H9 (cell line): Measurements from ENCODE around the gene H2AZ1. TPM values are rescaled to one million over a fixed set of nuclear protein-coding genes. Genes with fewer than 3 reads are reported as not detected.

ENCODE experiments used
- DNase-seq: peaks from one replicate; pipeline ENCODE4 v3.0.0-alpha.2; 2017
- H2AFZ ChIP-seq: one replicate; pipeline ENCODE4 v1.6.1; 2013; ENCODE audit warnings: mild to moderate bottlenecking, low read length, control low read depth, moderate library complexity
- H2AK5ac ChIP-seq: 2 replicates; pipeline ENCODE4 v1.6.1; 2013; ENCODE audit warnings: low read length, control low read depth, mixed read lengths; ENCODE audit not compliant: insufficient read length
- H2BK120ac ChIP-seq: one replicate; pipeline ENCODE4 v1.6.1; 2013; ENCODE audit warnings: low read depth, mild to moderate bottlenecking, low read length, control low read depth, inconsistent platforms; ENCODE audit not compliant: poor library complexity, severe bottlenecking
- H2BK12ac ChIP-seq: 2 replicates; pipeline ENCODE4 v1.6.1; 2013; ENCODE audit warnings: low read length, control low read depth, mixed read lengths, low read depth; ENCODE audit not compliant: insufficient read length
- H2BK15ac ChIP-seq: 2 replicates; pipeline ENCODE4 v1.6.1; 2013; ENCODE audit warnings: low read depth, low read length, control low read depth
- H2BK20ac ChIP-seq: one replicate; pipeline ENCODE4 v1.6.1; 2013; ENCODE audit warnings: low read depth, mild to moderate bottlenecking, low read length, control low read depth, inconsistent platforms; ENCODE audit not compliant: poor library complexity, severe bottlenecking
- H2BK5ac ChIP-seq: 2 replicates; pipeline ENCODE4 v1.6.1; 2013; ENCODE audit warnings: low read length, control low read depth, mixed read lengths; ENCODE audit not compliant: insufficient read length
- H3K14ac ChIP-seq: 2 replicates; pipeline ENCODE4 v1.6.1; 2013; ENCODE audit warnings: low read length, control low read depth; ENCODE audit not compliant: insufficient read depth
- H3K18ac ChIP-seq: 2 replicates; pipeline ENCODE4 v1.6.1; 2013; ENCODE audit warnings: low read depth, mild to moderate bottlenecking, mixed read lengths, low read length, control low read depth; ENCODE audit not compliant: insufficient read length
- H3K23ac ChIP-seq: 2 replicates; pipeline ENCODE4 v1.6.1; 2013; ENCODE audit warnings: low read length, control low read depth, mixed read lengths, low read depth; ENCODE audit not compliant: insufficient read length
- H3K23me2 ChIP-seq: 2 replicates; pipeline ENCODE4 v1.6.1; 2013; ENCODE audit warnings: low read depth, mild to moderate bottlenecking, mixed read lengths, low read length, control low read depth; ENCODE audit not compliant: insufficient read length, poor library complexity, severe bottlenecking
- H3K27ac ChIP-seq: 2 replicates; pipeline ENCODE4 v1.5.1; 2013; ENCODE audit warnings: low read length, control low read depth, mixed read lengths, low read depth; ENCODE audit not compliant: insufficient read length
- H3K27me3 ChIP-seq: 2 replicates; pipeline ENCODE4 v1.6.1; 2013; ENCODE audit warnings: low read length, control low read depth, inconsistent platforms; ENCODE audit not compliant: insufficient read depth
- H3K4ac ChIP-seq: 2 replicates; pipeline ENCODE4 v1.6.1; 2013; ENCODE audit warnings: low read depth, mild to moderate bottlenecking, control low read depth, inconsistent platforms, low read length, moderate library complexity
- H3K4me1 ChIP-seq: 2 replicates; pipeline ENCODE4 v1.6.1; 2013; ENCODE audit warnings: low read length, control low read depth, inconsistent platforms; ENCODE audit not compliant: insufficient read depth
- H3K4me2 ChIP-seq: 2 replicates; pipeline ENCODE4 v1.6.1; 2013; ENCODE audit warnings: low read length, control low read depth, mixed read lengths; ENCODE audit not compliant: insufficient read length, insufficient read depth
- H3K56ac ChIP-seq: 2 replicates; pipeline ENCODE4 v1.6.1; 2013; ENCODE audit warnings: low read depth, mild to moderate bottlenecking, mixed read lengths, low read length, control low read depth; ENCODE audit not compliant: insufficient read length
- H3K79me1 ChIP-seq: 2 replicates; pipeline ENCODE4 v1.6.1; 2013; ENCODE audit warnings: low read depth, mild to moderate bottlenecking, moderate library complexity, low read length, control low read depth, inconsistent platforms; ENCODE audit not compliant: insufficient read depth, poor library complexity, severe bottlenecking
- H3K79me2 ChIP-seq: 2 replicates; pipeline ENCODE4 v1.6.1; 2013; ENCODE audit warnings: low read length, control low read depth, inconsistent platforms; ENCODE audit not compliant: insufficient read depth
- H3K9ac ChIP-seq: 2 replicates; pipeline ENCODE4 v1.6.1; 2013; ENCODE audit warnings: low read length, control low read depth, mixed read lengths; ENCODE audit not compliant: insufficient read length; ENCODE audit errors: extremely low read depth
- H3K9me3 ChIP-seq: one replicate; pipeline ENCODE4 v1.6.1; 2013; ENCODE audit warnings: low read depth, low read length, inconsistent platforms; ENCODE audit not compliant: control insufficient read depth
- H3T11ph ChIP-seq: one replicate; pipeline ENCODE4 v1.6.1; 2013; ENCODE audit warnings: mild to moderate bottlenecking, low read length, control low read depth, inconsistent platforms
- H4K20me1 ChIP-seq: one replicate; pipeline ENCODE4 v1.6.1; 2013; ENCODE audit not compliant: control insufficient read depth, insufficient read length, insufficient read depth
- H4K5ac ChIP-seq: 2 replicates; pipeline ENCODE4 v1.6.1; 2013; ENCODE audit warnings: low read depth, mild to moderate bottlenecking, mixed read lengths, low read length, control low read depth; ENCODE audit not compliant: insufficient read length
- H4K8ac ChIP-seq: replicated peaks from 2 replicates; pipeline ENCODE4 v1.6.1; 2013; ENCODE audit warnings: low read length, control low read depth, mixed read lengths, low read depth; ENCODE audit not compliant: insufficient read length
- H4K91ac ChIP-seq: 2 replicates; pipeline ENCODE4 v1.6.1; 2013; ENCODE audit warnings: low read depth, mild to moderate bottlenecking, moderate library complexity, mixed read lengths, low read length, control low read depth; ENCODE audit not compliant: insufficient read length
- H3K27ac Mint-ChIP-seq, 3 experiments: 2 replicates in 2 of 3; 3 replicates in 1 of 3; pipeline ENCODE4 v1.8.0; 2020 to 2021; ENCODE audit warnings: mixed read lengths in 3 of 3, mild to moderate bottlenecking in 1 of 3, moderate library complexity in 1 of 3
- H3K27me3 Mint-ChIP-seq: 2 replicates; pipeline ENCODE4 v1.8.0; 2021; ENCODE audit warnings: low read depth, mild to moderate bottlenecking, moderate library complexity, mixed read lengths
- H3K36me3 Mint-ChIP-seq, 3 experiments: 2 replicates in 2 of 3; 3 replicates in 1 of 3; pipeline ENCODE4 v1.8.0; 2020 to 2021; ENCODE audit warnings: low read depth in 3 of 3, mixed read lengths in 3 of 3; ENCODE audit not compliant: insufficient read depth in 1 of 3
- H3K4me1 Mint-ChIP-seq, 2 experiments: 2 replicates each; pipeline ENCODE4 v1.8.0; 2020; ENCODE audit warnings: mixed read lengths in 2 of 2
- H3K4me3 Mint-ChIP-seq, 2 experiments: 2 replicates in 1 of 2; 3 replicates in 1 of 2; pipeline ENCODE4 v1.8.0; 2020 to 2021; ENCODE audit warnings: mild to moderate bottlenecking in 2 of 2, mixed read lengths in 2 of 2, moderate library complexity in 1 of 2
- H3K9me3 Mint-ChIP-seq, 2 experiments: 2 replicates in 1 of 2; 3 replicates in 1 of 2; pipeline ENCODE4 v1.8.0; 2020; ENCODE audit warnings: mild to moderate bottlenecking in 2 of 2, mixed read lengths in 2 of 2, moderate library complexity in 1 of 2
- CTCF ChIP-seq: fragments of 200-600 bp; sonication (generic); conservative IDR thresholded peaks from 3 replicates; pipeline ENCODE4 v1.8.0; 2021; ENCODE audit warnings: antibody characterized with exemption, mild to moderate bottlenecking
- WGBS: extraction: QIAGEN DNeasy Blood & Tissue Kit; methylation state at CpG from one replicate; pipeline ENCODE4 v1.1.7; 2013; ENCODE audit warnings: missing lambda C conversion rate, low lambda C conversion rate, mixed read lengths; ENCODE audit not compliant: insufficient read length; ENCODE audit errors: extremely low coverage; 5-methylcytosine and 5-hydroxymethylcytosine counted together
- long read RNA-seq: library from polyadenylated mRNA; unstranded; transcript quantifications from one replicate; pipeline ENCODE4 v2.0.0, GENCODE V29; 2020
- total RNA-seq: library from RNA; stranded (reverse); gene quantifications from 2 replicates; pipeline ENCODE4 v1.2.1, GENCODE V29; 2021

Gene H2AZ1
- 811 and 815 TPM in 2 replicates for total RNA-seq
- long read RNA-seq, transcript H2AFZ-204 (2 exons, 1,843 nt): minor isoform, 10 of 1,826 reads
- long read RNA-seq, transcript H2AFZ-201 (5 exons, 979 nt): major isoform, 1,733 of 1,826 reads
- long read RNA-seq, partial matches to known transcripts: 12 of 1,826 reads
- long read RNA-seq, other reads (novel, unspliced or antisense): 67 of 1,826 reads

GRCh38 chr4:99949999-99950912 is at the start of gene H2AZ1:
TSS of gene H2AZ1 (minus strand) at chr4:99950275. CDS start at chr4:99950170, 105 bp downstream.
- H2BK20ac ChIP-seq: no peak within 1 kb of the TSS
- H3K4me1 ChIP-seq: no peaks in the 10 kb centered on the region
- H3K9ac ChIP-seq: peak within 1 kb of the TSS; percentile 99
- H3T11ph ChIP-seq: no peak within 1 kb of the TSS
- peaks cover 7% of the 10 kb centered on the region for H3K23me2 ChIP-seq
- H2BK15ac ChIP-seq: no peak within 1 kb of the TSS
- no CpG with 5 or more reads among the region's 76 CpGs for WGBS
- no peaks in the 10 kb centered on the region for H3K9me3 ChIP-seq
- peaks cover 0 to 2% of the 10 kb centered on the region in 2 experiments; a peak in 1 of 5 replicates for H3K9me3 Mint-ChIP-seq
- H3K79me2 ChIP-seq: no peaks in the 10 kb centered on the region; the same call in 1 of the 2 replicates
- peak within 1 kb of the TSS; percentile 74 for H3K4me2 ChIP-seq
- no peak within 1 kb of the TSS for H3K27ac Mint-ChIP-seq
- peak within 1 kb of the TSS; percentile 94 for H2BK5ac ChIP-seq
- H3K79me1 ChIP-seq: no peaks in the 10 kb centered on the region
- H3K27ac ChIP-seq: peak within 1 kb of the TSS; percentile 75
- H3K14ac ChIP-seq: peak within 1 kb of the TSS; percentile 99
- no peak within 1 kb of the TSS for H4K8ac ChIP-seq
- no peak within 1 kb of the TSS for H3K4me3 Mint-ChIP-seq
- H3K27me3 Mint-ChIP-seq: peaks cover 2% of the 10 kb centered on the region; the same call in 1 of the 2 replicates
- no peak within 1 kb of the TSS for H2AFZ ChIP-seq
- H3K36me3 Mint-ChIP-seq: peaks cover 0 to 9% (median 0%) of the 10 kb centered on the region in 3 experiments; a peak in 3 of 7 replicates
- peak within 1 kb of the TSS; percentile 99 for H3K18ac ChIP-seq
- no peak within 1 kb of the TSS for H3K23ac ChIP-seq
- peaks cover 10 to 22% of the 10 kb centered on the region in 2 experiments for H3K4me1 Mint-ChIP-seq
- no peak within 1 kb of the TSS for H2AK5ac ChIP-seq
- H2BK12ac ChIP-seq: no peak within 1 kb of the TSS
- peak within 1 kb of the TSS; percentile 83 for H3K56ac ChIP-seq
- H3K4ac ChIP-seq: no peak within 1 kb of the TSS; the same call in 1 of the 2 replicates
- peak within 1 kb of the TSS; percentile 93 for H2BK120ac ChIP-seq
- H4K20me1 ChIP-seq: no peaks in the 10 kb centered on the region
- no peak for TF ChIP-seq CTCF
- peak within 1 kb of the TSS; percentile 29 for H4K5ac ChIP-seq
- H3K27me3 ChIP-seq: no peaks in the 10 kb centered on the region
- H4K91ac ChIP-seq: no peak within 1 kb of the TSS
- DNase-seq: peak; percentile 99
